ENCODE measurements around the gene KCNJ15. TPM values are rescaled to one million over a fixed set of nuclear protein-coding genes. Genes with fewer than 3 reads are reported as not detected.

Gene KCNJ15
- total and polyA plus RNA-seq, 2 donors, result 1.1 to 1.3 TPM

Other genes with a start within 250 kb of the KCNJ15 start
- gene ERG, start 241.5 kb downstream of the KCNJ15 start, total RNA-seq, result 3.9 TPM
- 5.8 TPM for gene ERG, start 241.5 kb downstream of the KCNJ15 start, polyA plus RNA-seq

Data from thymus (tissue), 2 donors.